Osteoblast (primary cell): ENCODE measurements around the gene KCNA2. TPM values are rescaled to one million over a fixed set of nuclear protein-coding genes. Genes with fewer than 3 reads are reported as not detected.
A peak's percentile ranks its signal among the peaks of the same experiment; 100 is the strongest.

Source experiments
- DNase-seq: peaks from one replicate; pipeline ENCODE4 v3.0.0; 2011; ENCODE audit warnings: low spot score, mixed read lengths; ENCODE audit not compliant: insufficient read length; ENCODE audit errors: missing footprints
- H2AFZ ChIP-seq: 2 replicates; pipeline ENCODE4 v1.6.0; 2011; ENCODE audit warnings: mild to moderate bottlenecking, low read length
- H3K27ac ChIP-seq: 2 replicates; pipeline ENCODE4 v1.5.1; 2011; ENCODE audit warnings: mild to moderate bottlenecking, low read depth, low read length, moderate library complexity
- H3K27me3 ChIP-seq: 2 replicates; pipeline ENCODE4 v1.6.0; 2012; ENCODE audit warnings: mild to moderate bottlenecking, control low read depth, inconsistent platforms, low read length, moderate library complexity; ENCODE audit not compliant: insufficient read depth
- H3K36me3 ChIP-seq: 2 replicates; pipeline ENCODE4 v1.5.1; 2011; ENCODE audit warnings: mild to moderate bottlenecking, low read length, control low read depth, moderate library complexity; ENCODE audit not compliant: insufficient read depth
- H3K4me1 ChIP-seq: 2 replicates; pipeline ENCODE4 v1.5.1; 2011; ENCODE audit warnings: mild to moderate bottlenecking, low read length, control low read depth, moderate library complexity; ENCODE audit not compliant: insufficient read depth
- H3K4me2 ChIP-seq: 2 replicates; pipeline ENCODE4 v1.6.0; 2011; ENCODE audit warnings: mild to moderate bottlenecking, low read length; ENCODE audit not compliant: insufficient read depth
- H3K4me3 ChIP-seq: fragments of 200-600 bp; sonication (generic); 3 replicates; pipeline ENCODE4 v1.5.1; 2012; ENCODE audit warnings: mild to moderate bottlenecking, low read length, inconsistent platforms; ENCODE audit not compliant: insufficient read depth
- H3K79me2 ChIP-seq: 2 replicates; pipeline ENCODE4 v1.6.0; 2012; ENCODE audit warnings: mild to moderate bottlenecking, low read length, control low read depth, inconsistent platforms; ENCODE audit not compliant: insufficient read depth
- H3K9me3 ChIP-seq: 2 replicates; pipeline ENCODE4 v1.5.1; 2011; ENCODE audit warnings: low read depth, low read length, control low read depth
- H4K20me1 ChIP-seq: 2 replicates; pipeline ENCODE4 v1.6.0; 2012; ENCODE audit warnings: mild to moderate bottlenecking, low read length, control low read depth; ENCODE audit not compliant: insufficient read depth
- CTCF ChIP-seq: IDR thresholded peaks from 2 replicates; pipeline ENCODE4 v1.5.1; 2011; ENCODE audit warnings: mild to moderate bottlenecking, low read depth, low read length, moderate library complexity; ENCODE audit errors: extremely low read depth
- total RNA-seq: library from RNA; depleted of rRNA; stranded (reverse); fragments of >200 nt; gene quantifications from 2 replicates; pipeline ENCODE4 v1.2.3, GENCODE V29; 2012

The KCNA2 gene
- total RNA-seq, 1 donor = not detected

DNA sequence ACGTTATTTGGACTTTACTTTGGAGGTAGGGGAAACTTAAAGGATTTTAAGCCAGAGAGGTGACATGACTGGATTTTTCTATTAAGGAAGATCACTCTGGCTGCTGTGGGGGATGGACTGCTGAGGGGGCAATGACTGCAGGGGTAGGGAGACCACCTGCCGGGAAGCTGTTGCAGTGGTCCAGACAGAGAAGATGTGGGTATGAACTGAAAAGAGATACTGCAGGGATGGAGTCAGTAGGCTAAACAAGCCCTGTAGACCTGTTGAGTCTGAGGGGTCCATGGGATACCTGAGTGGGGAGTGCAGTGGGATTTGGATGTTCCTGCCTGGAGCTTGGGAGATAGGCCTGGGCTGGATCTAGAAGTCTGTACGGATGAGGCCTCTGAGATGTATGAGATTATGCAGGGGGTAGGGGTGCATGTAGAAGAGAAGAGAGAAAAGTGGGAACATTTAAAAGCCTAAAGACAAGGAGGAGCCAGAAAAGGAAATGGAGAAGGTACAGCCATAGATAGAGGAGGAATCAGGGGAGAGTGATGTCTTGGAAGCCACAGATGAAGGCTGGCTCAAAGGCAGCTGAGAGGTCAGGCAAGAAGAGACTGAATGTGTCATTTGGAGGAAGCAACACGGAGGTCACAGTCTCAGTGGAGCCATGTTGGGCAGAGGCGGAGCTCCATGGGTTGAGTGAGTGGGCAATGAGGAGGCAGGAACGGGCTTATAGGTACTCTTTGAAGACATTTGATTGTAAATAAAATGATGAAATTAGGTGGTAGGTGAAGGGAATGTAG lies 25.9 kb upstream of the KCNA2 start:
- Histone ChIP-seq H3K4me3 (no peak overlapping the region), H4K20me1 (no peaks in the 10 kb centered on the region), H3K9me3 (no peaks in the 10 kb centered on the region), H3K4me2 (no peak overlapping the region), H3K79me2 (no peaks in the 10 kb centered on the region), H2AFZ (no peak overlapping the region), H3K27ac (no peak overlapping the region), H3K36me3 (no peaks in the 10 kb centered on the region), H3K27me3 (no peaks in the 10 kb centered on the region), H3K4me1 (no peaks in the 10 kb centered on the region)
- no peak for DNase-seq
- TF ChIP-seq CTCF = no peak

GRCh38 chr1:110630839-110631663 lies 24.9 kb upstream of the KCNA2 start:
- Histone ChIP-seq H3K36me3 (no peaks in the 10 kb centered on the region), H3K79me2 (no peaks in the 10 kb centered on the region), H3K4me3 (no peak overlapping the region), H3K4me1 (no peaks in the 10 kb centered on the region), H3K9me3 (no peaks in the 10 kb centered on the region), H3K27ac (no peak overlapping the region), H2AFZ (no peak overlapping the region), H4K20me1 (no peaks in the 10 kb centered on the region), H3K27me3 (no peaks in the 10 kb centered on the region), H3K4me2 (no peak overlapping the region)
- peak; percentile 78 for TF ChIP-seq CTCF
- DNase-seq = peak; percentile 81

DNA sequence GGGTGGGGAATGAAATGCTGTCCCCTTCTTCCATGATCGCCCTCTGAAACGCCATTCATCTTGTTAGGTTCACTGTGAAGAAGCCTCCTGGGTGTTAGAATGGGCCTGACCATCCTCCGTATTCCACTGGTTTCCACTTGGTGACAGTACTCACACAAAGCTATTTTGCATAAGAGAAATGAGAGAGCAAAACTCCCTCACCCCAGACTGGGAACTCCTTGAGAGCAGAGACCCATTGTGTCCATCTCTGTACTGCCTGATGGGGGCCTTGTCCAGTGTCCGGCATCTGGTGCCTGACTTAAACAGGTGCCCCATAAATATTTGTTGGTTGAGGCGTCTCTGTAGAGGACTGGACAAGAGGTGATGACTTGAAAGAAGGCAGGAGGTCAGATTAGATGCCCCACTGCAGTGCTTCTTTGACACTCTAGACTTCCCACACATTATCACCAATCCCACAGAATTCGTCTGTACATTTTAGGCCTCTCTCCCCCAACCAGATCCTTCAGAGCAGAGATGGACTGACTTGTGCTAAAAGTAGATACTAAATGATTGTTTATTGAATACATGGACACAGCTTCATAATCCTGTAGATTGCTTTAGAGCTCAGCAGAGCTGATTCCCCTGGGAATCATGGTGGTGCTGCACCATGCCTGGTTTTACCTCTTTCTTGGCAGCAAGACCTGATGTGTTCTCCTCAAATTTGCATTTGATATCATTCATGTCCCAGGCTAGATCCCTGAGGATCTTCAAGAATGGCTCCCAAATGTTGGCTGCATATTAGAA lies 22.4 kb upstream of the KCNA2 start:
- no peaks in the 10 kb centered on the region for H3K27me3 ChIP-seq
- no peaks in the 10 kb centered on the region for H3K9me3 ChIP-seq
- H4K20me1 ChIP-seq = no peaks in the 10 kb centered on the region
- H3K4me1 ChIP-seq = no peaks in the 10 kb centered on the region
- H3K27ac ChIP-seq = no peak overlapping the region
- no peak for TF ChIP-seq CTCF
- no peak for DNase-seq
- H2AFZ ChIP-seq = no peak overlapping the region
- H3K79me2 ChIP-seq = no peaks in the 10 kb centered on the region
- no peak overlapping the region for H3K4me3 ChIP-seq
- H3K4me2 ChIP-seq = no peak overlapping the region
- no peaks in the 10 kb centered on the region for H3K36me3 ChIP-seq

GRCh38 chr1:110627764-110628163 lies 21.6 kb upstream of the KCNA2 start:
- no peak for TF ChIP-seq CTCF

More at GRCh38 chr1:110627764-110628163, 21.6 kb upstream of the KCNA2 start:
- Histone ChIP-seq H2AFZ (no peak overlapping the region), H3K9me3 (no peaks in the 10 kb centered on the region), H3K4me1 (no peaks in the 10 kb centered on the region), H3K4me3 (no peak overlapping the region), H3K4me2 (no peak overlapping the region), H3K36me3 (no peaks in the 10 kb centered on the region), H3K27ac (no peak overlapping the region), H4K20me1 (no peaks in the 10 kb centered on the region), H3K79me2 (no peaks in the 10 kb centered on the region), H3K27me3 (no peaks in the 10 kb centered on the region)
- DNase-seq = no peak
